OCI-LY1 (cell line): ENCODE results near the gene ELAVL1.

ENCODE experiments used
- H2AFZ ChIP-seq: fragments of 200-600 bp; sonication (generic), shearing (Covaris generic); 2 replicates; pipeline ENCODE4 v1.6.0; 2014; ENCODE audit warnings: antibody characterized with exemption, mild to moderate bottlenecking, low read length
- H3F3A ChIP-seq: fragments of 200-600 bp; sonication (generic), shearing (Covaris generic); 2 replicates; pipeline ENCODE4 v1.6.0; 2014; ENCODE audit warnings: mild to moderate bottlenecking, antibody characterized with exemption, low read length, moderate library complexity; ENCODE audit not compliant: insufficient read depth
- H3K27ac ChIP-seq: fragments of 200-600 bp; sonication (generic); 2 replicates; pipeline ENCODE4 v1.5.1; 2014; ENCODE audit warnings: low read length, mixed run types, mild to moderate bottlenecking, low read depth; ENCODE audit not compliant: poor library complexity, severe bottlenecking
- H3K27me3 ChIP-seq: fragments of 200-600 bp; sonication (generic); 2 replicates; pipeline ENCODE4 v1.6.0; 2014; ENCODE audit warnings: antibody characterized with exemption, mild to moderate bottlenecking, low read length, moderate library complexity; ENCODE audit not compliant: insufficient read depth
- H3K36me3 ChIP-seq: fragments of 200-600 bp; sonication (generic); 2 replicates; pipeline ENCODE4 v1.6.1; 2014; ENCODE audit warnings: mild to moderate bottlenecking, antibody characterized with exemption, low read length, moderate library complexity, mixed read lengths; ENCODE audit not compliant: insufficient read depth
- H3K4me1 ChIP-seq: fragments of 200-600 bp; sonication (generic); 2 replicates; pipeline ENCODE4 v1.5.1; 2014; ENCODE audit warnings: mild to moderate bottlenecking, low read length, moderate library complexity; ENCODE audit not compliant: insufficient read depth, severe bottlenecking
- H3K4me2 ChIP-seq: fragments of 200-600 bp; sonication (generic), shearing (Covaris generic); 2 replicates; pipeline ENCODE4 v1.6.1; 2014; ENCODE audit warnings: low read length
- H3K4me3 ChIP-seq: fragments of 200-600 bp; sonication (generic); 2 replicates; pipeline ENCODE4 v1.5.1; 2014; ENCODE audit warnings: low read length, low read depth, mild to moderate bottlenecking, mixed read lengths; ENCODE audit not compliant: poor library complexity, severe bottlenecking
- H3K79me2 ChIP-seq: fragments of 200-600 bp; shearing (Covaris generic); 2 replicates; pipeline ENCODE4 v1.6.1; 2016; ENCODE audit warnings: mixed run types, low read length, mixed read lengths; ENCODE audit not compliant: insufficient read depth
- H3K9ac ChIP-seq: fragments of 200-600 bp; sonication (generic), shearing (Covaris generic); 2 replicates; pipeline ENCODE4 v1.6.1; 2014; ENCODE audit warnings: mild to moderate bottlenecking, low read length, mixed read lengths
- H3K9me2 ChIP-seq: fragments of 200-600 bp; sonication (generic), shearing (Covaris generic); 2 replicates; pipeline ENCODE4 v1.6.1; 2014; ENCODE audit warnings: low read depth, mild to moderate bottlenecking, low read length, mixed read lengths
- H3K9me3 ChIP-seq: fragments of 200-600 bp; shearing (Covaris generic); 2 replicates; pipeline ENCODE4 v1.6.1; 2014; ENCODE audit warnings: low read length, mixed read lengths
- H4K20me1 ChIP-seq: fragments of 200-600 bp; sonication (generic), shearing (Covaris generic); 2 replicates; pipeline ENCODE4 v1.6.0; 2016; ENCODE audit warnings: mild to moderate bottlenecking, low read length; ENCODE audit not compliant: insufficient read depth
- CTCF ChIP-seq: fragments of 200-600 bp; sonication (generic), shearing (Covaris generic); IDR thresholded peaks from 2 replicates; pipeline ENCODE4 v1.5.1; 2017; ENCODE audit warnings: mild to moderate bottlenecking, antibody characterized with exemption, low read length, moderate library complexity, mixed read lengths
- EZH2 ChIP-seq: fragments of 200-600 bp; sonication (generic), shearing (Covaris generic); IDR thresholded peaks from 2 replicates; pipeline ENCODE4 v1.8.0; 2017; ENCODE audit warnings: borderline replicate concordance, mixed run types, mild to moderate bottlenecking, antibody characterized with exemption, low read length, moderate library complexity, mixed read lengths

Gene ELAVL1

GRCh38 chr19:7969555-7969939 lies 35.9 kb downstream of the ELAVL1 start:
- Histone ChIP-seq H3K4me3 (no peak overlapping the region), H3K36me3 (peaks cover 74% of the 10 kb centered on the region), H3K27me3 (no peaks in the 10 kb centered on the region), H3K4me2 (no peak overlapping the region), H3K27ac (no peak overlapping the region), H3F3A (no peaks in the 10 kb centered on the region), H2AFZ (no peak overlapping the region), H3K9ac (no peak overlapping the region), H3K79me2 (no peaks in the 10 kb centered on the region), H3K9me3 (no peaks in the 10 kb centered on the region), H4K20me1 (no peaks in the 10 kb centered on the region), H3K9me2 (no peaks in the 10 kb centered on the region), H3K4me1 (no peaks in the 10 kb centered on the region)
- TF ChIP-seq EZH2, result no peak

GRCh38 chr19:7968796-7969554 lies 36.5 kb downstream of the ELAVL1 start:
- Histone ChIP-seq H3K9ac (no peak overlapping the region), H3K79me2 (no peaks in the 10 kb centered on the region), H3K27ac (no peak overlapping the region), H2AFZ (no peak overlapping the region), H3K27me3 (no peaks in the 10 kb centered on the region), H3K9me2 (no peaks in the 10 kb centered on the region), H3K9me3 (no peaks in the 10 kb centered on the region), H3K36me3 (peaks cover 74% of the 10 kb centered on the region), H3F3A (no peaks in the 10 kb centered on the region), H3K4me1 (no peaks in the 10 kb centered on the region), H3K4me2 (no peak overlapping the region), H4K20me1 (no peaks in the 10 kb centered on the region), H3K4me3 (no peak overlapping the region)
- TF ChIP-seq EZH2 (no peak), CTCF (no peak)

- Histone ChIP-seq H2AFZ (no peak overlapping the region), H3K36me3 (peaks cover 74% of the 10 kb centered on the region), H3K4me1 (no peaks in the 10 kb centered on the region), H3K4me2 (no peak overlapping the region), H3K4me3 (no peak overlapping the region), H4K20me1 (no peaks in the 10 kb centered on the region), H3K9me3 (no peaks in the 10 kb centered on the region), H3K9ac (no peak overlapping the region), H3K9me2 (no peaks in the 10 kb centered on the region), H3K79me2 (no peaks in the 10 kb centered on the region), H3K27ac (no peak overlapping the region), H3F3A (no peaks in the 10 kb centered on the region), H3K27me3 (no peaks in the 10 kb centered on the region)
- no peak for TF ChIP-seq CTCF
These were observed 37.2 kb downstream of the ELAVL1 start for GRCh38 chr19:7968008-7968795.
